LNCaP clone FGC (cell line): ENCODE results near the gene WDR3.

Source experiments
- DNase-seq: peaks from one replicate; pipeline ENCODE4 v3.0.0-alpha.2; 2011; ENCODE audit warnings: low read depth
- H3K4me3 ChIP-seq: 2 replicates; pipeline ENCODE4 v1.5.1; 2011; ENCODE audit warnings: mild to moderate bottlenecking, low read depth, low read length, control low read depth
- CTCF ChIP-seq: IDR thresholded peaks from 2 replicates; pipeline ENCODE4 v1.5.1; 2012; ENCODE audit warnings: mild to moderate bottlenecking; ENCODE audit not compliant: control insufficient read depth, insufficient read depth; ENCODE audit errors: extremely low read depth

Gene WDR3

GRCh38 chr1:117933769-117934168 lies 4.2 kb downstream of the WDR3 start:
- DNase-seq, result no peak
- TF ChIP-seq CTCF, result no peak
- no peak overlapping the region for H3K4me3 ChIP-seq

- H3K4me3 ChIP-seq, result no peak overlapping the region
- no peak for DNase-seq
- no peak for TF ChIP-seq CTCF
Observed at GRCh38 chr1:117942293-117942692, 12.8 kb downstream of the WDR3 start.

- TF ChIP-seq CTCF, result no peak
- no peak for DNase-seq
- H3K4me3 ChIP-seq, result no peak overlapping the region
Observed at GRCh38 chr1:117952386-117952785, 22.8 kb downstream of the WDR3 start.

GRCh38 chr1:117959364-117959763 lies 29.8 kb downstream of the WDR3 start:
- H3K4me3 ChIP-seq, result no peak overlapping the region
- TF ChIP-seq CTCF, result no peak
- no peak for DNase-seq

GRCh38 chr1:117964290-117965038 lies 34.9 kb downstream of the WDR3 start:
- no peak for DNase-seq
- TF ChIP-seq CTCF, result no peak
- no peak overlapping the region for H3K4me3 ChIP-seq

GRCh38 chr1:117967477-117967876 lies 37.9 kb downstream of the WDR3 start:
- peak; percentile 18; the same call in 1 of the 2 replicates for TF ChIP-seq CTCF
- H3K4me3 ChIP-seq, result no peak overlapping the region
- DNase-seq, result peak; percentile 40

- no peak for TF ChIP-seq CTCF
- H3K4me3 ChIP-seq, result no peak overlapping the region
- DNase-seq, result peak; percentile 51
Observed at GRCh38 chr1:117967881-117968280, 38.3 kb downstream of the WDR3 start.
